Epithelial cell of esophagus (primary cell): ENCODE measurements around the gene POU5F2.
A peak's percentile ranks its signal among the peaks of the same experiment; 100 is the strongest.

ENCODE experiments used
- DNase-seq: peaks from one replicate; pipeline ENCODE4 v3.0.0; 2010; ENCODE audit warnings: low read depth
- H3K4me3 ChIP-seq: 2 replicates; pipeline ENCODE4 v1.5.1; 2011; ENCODE audit warnings: mild to moderate bottlenecking, low read length, control low read depth
- TF ChIP-seq, protein P1 (sequence below): IDR thresholded peaks from 2 replicates; pipeline ENCODE4 v1.5.1; 2011; ENCODE audit warnings: low read depth, mild to moderate bottlenecking, low read length, control low read depth, inconsistent platforms; ENCODE audit not compliant: insufficient read depth; ENCODE audit errors: missing control alignments

POU5F2 gene, protein sequence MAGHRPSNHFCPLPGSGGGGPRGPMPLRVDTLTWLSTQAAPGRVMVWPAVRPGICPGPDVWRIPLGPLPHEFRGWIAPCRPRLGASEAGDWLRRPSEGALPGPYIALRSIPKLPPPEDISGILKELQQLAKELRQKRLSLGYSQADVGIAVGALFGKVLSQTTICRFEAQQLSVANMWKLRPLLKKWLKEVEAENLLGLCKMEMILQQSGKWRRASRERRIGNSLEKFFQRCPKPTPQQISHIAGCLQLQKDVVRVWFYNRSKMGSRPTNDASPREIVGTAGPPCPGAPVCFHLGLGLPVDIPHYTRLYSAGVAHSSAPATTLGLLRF

DNA sequence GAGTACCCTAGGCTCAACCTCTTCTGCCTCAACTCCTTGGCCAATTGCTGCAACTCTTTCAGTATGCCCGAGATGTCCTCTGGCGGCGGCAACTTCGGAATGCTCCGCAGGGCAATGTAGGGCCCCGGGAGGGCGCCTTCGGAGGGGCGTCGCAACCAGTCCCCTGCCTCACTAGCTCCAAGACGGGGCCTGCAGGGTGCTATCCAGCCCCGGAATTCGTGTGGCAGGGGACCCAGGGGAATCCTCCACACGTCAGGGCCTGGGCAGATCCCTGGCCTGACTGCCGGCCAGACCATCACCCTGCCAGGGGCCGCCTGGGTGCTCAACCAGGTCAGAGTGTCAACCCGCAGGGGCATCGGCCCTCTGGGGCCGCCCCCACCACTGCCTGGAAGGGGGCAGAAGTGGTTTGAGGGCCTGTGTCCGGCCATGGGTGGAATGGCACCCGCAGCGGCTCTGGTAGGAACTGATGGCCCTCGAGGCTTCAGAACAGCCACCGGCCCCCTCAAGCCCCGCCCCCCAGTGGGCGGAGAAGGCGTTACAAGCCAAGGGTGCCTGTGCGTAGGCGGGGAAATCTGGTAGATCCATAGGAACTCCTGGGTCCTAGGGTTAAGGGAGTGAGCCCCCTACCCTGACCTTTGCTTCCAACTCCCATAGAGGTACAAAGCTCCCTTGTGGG, at the start of gene POU5F2:
TSS of gene POU5F2 (minus strand) at position 465 of the 676 bp plus-strand sequence. CDS start at position 428, 37 bp downstream.
- H3K4me3 ChIP-seq: no peak within 1 kb of the TSS
- DNase-seq: no peak
- TF ChIP-seq, protein P1, sequence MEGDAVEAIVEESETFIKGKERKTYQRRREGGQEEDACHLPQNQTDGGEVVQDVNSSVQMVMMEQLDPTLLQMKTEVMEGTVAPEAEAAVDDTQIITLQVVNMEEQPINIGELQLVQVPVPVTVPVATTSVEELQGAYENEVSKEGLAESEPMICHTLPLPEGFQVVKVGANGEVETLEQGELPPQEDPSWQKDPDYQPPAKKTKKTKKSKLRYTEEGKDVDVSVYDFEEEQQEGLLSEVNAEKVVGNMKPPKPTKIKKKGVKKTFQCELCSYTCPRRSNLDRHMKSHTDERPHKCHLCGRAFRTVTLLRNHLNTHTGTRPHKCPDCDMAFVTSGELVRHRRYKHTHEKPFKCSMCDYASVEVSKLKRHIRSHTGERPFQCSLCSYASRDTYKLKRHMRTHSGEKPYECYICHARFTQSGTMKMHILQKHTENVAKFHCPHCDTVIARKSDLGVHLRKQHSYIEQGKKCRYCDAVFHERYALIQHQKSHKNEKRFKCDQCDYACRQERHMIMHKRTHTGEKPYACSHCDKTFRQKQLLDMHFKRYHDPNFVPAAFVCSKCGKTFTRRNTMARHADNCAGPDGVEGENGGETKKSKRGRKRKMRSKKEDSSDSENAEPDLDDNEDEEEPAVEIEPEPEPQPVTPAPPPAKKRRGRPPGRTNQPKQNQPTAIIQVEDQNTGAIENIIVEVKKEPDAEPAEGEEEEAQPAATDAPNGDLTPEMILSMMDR: no peak

DNA sequence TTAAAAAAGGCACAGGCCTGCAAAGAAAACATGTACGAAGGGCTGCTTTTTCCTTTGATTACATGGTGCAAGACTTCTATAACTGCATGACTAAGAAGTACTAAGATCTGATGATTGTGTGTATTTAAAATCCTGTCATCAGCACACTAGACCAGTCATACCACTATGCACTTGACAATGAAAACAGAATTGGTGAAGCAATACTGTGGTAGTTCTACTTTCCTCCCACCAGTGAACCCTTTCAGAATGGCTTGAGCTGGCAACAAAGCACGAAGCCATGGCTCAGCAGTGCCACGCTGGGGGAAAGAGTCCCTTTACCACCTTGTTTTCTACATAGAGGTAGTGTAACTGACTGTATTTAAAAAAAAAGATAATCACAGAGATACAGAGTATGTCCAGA, 49.0 kb upstream of the POU5F2 start:
- peak; percentile 87 for DNase-seq
- TF ChIP-seq, protein P1: peak; percentile 24
- H3K4me3 ChIP-seq: no peak overlapping the region

DNA sequence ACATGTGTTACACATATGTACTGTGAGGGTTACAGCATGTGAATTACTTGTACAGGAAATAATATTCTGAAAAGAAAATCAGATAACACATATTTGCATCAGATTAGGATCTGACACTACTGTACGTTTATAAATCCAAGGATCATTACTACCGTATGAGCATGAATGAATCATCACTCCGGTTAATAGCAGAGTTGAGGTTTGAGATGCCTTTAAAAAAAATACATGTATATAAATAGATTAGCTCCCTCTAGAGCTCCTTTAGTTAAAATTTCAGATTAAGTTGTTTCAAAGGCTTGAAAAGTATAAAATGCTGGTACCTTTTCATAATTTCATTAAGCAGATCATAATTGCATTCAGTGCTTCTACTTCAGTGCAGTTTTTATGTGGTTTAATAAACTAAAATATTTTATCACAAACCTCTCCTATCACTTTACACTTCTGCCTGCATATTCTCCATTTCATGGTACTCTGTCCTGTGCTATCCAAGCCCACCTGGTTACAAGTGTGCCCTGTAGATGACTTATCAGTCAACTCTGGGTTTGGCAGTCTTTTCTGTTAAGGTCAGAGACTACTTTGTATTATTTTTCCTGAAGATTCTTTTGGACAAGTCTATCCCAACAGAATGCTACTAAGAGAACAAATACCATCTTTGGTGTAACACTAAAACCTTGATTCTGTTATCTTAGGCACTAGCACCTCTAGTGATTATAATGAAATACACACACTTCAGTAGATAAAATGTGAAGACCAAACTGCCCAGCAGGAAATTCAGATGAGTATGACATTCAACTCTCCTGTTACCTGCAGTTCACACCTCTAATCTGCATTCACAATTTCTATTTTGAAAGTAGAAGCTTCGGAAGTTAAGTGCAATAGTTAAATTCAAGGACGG, 48.0 kb upstream of the POU5F2 start:
- TF ChIP-seq, protein P1: no peak
- peak; percentile 65 for DNase-seq
- H3K4me3 ChIP-seq: no peak overlapping the region

DNA sequence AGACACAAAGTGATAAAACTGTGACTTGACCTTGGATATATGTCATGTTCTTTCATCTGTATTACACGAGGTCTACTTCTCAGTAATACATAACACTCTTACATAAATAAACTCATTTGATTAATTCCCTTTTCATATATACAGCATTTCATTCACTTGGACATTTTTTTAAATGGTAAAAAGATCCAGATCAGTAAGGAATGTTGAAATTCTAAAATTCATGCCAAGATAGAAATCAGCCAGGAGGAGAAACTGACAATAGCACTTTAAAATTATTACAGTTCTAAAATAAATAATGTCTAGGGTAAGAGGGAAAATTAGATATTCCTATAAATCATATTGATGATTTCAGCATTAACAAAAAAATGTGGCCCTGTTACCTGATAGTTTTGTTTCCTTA, 46.2 kb upstream of the POU5F2 start:
- no peak overlapping the region for H3K4me3 ChIP-seq
- no peak for DNase-seq
- TF ChIP-seq, protein P1: no peak

DNA sequence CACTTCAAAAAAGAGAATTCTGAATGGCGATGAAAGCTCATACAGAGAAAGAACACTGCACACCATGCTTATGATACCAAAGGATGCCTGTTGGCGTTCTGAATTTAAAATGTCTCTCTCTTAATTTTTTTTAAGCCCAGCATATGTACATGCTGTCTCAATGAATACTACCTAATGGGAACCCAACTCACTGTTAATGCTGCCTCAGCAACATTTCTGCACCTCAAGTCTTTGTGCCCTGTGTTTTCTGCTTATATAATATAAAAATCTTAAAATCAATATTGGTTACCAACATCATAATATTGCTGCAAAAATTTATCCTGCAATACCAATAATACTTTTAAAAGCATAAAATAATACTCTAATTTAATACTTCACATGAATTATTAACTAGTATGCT, 44.1 kb upstream of the POU5F2 start:
- TF ChIP-seq, protein P1: no peak
- DNase-seq: no peak
- no peak overlapping the region for H3K4me3 ChIP-seq

DNA sequence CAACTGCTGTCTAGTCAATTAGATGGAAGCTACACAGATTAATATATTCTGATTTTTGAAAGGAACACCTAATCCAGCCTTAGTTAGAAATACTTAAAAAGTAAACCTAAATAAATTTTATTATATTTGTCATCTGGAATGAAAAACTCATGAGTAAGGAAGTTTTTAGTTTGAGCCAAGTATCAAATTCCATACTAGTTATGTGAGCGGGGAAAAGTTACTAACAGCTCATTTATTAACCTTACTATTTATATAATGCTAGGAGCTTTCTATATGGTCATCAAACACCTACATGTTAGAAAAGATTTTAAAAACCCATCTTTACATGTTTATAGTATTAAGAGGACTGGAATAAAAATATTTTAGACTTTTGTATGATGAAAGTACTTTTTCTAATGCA, 41.6 kb upstream of the POU5F2 start:
- DNase-seq: no peak
- no peak overlapping the region for H3K4me3 ChIP-seq
- TF ChIP-seq, protein P1: no peak
